Hematopoietic multipotent progenitor cell (in vitro differentiated cells): ENCODE results near the gene PFKL. TPM values are rescaled to one million over a fixed set of nuclear protein-coding genes. Genes with fewer than 3 reads are reported as not detected.
A peak's percentile ranks its signal among the peaks of the same experiment; 100 is the strongest.
"Not testable (repeated sequence)": the region's sequence is repeated elsewhere in the genome, so short reads cannot be mapped to it uniquely, and the experiment has no call there.

Source experiments
- DNase-seq, 3 donors: peaks; one replicate each; pipeline ENCODE4 v3.0.0-alpha.2; 2011 to 2015; ENCODE audit warnings: low read depth in 2 of 3, low spot score in 2 of 3
- total RNA-seq: library from RNA; depleted of rRNA; stranded (reverse); fragments of >200 nt; gene quantifications from one replicate; pipeline ENCODE4 v1.2.3, GENCODE V29; 2012

The PFKL gene
- total RNA-seq, 1 donor = 278 TPM

DNA sequence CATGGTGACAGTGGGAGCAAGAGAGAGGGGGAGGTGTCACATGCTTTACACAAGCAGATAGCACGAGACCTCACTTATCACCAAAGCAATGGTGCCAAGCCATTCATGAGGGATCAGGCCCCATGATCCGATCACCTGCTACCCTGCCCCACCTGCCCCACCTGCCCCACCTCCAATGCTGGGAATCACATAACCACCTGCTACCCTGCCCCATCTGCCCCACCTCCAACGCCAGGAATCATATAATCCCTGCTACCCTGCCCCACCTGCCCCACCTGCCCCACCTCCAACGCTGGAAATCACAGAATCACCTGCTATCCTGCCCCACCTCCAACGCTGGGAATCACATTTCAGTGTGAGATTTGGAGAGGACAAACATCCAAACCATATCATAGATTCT lies 24.8 kb upstream of the PFKL start:
- no peak for DNase-seq

DNA sequence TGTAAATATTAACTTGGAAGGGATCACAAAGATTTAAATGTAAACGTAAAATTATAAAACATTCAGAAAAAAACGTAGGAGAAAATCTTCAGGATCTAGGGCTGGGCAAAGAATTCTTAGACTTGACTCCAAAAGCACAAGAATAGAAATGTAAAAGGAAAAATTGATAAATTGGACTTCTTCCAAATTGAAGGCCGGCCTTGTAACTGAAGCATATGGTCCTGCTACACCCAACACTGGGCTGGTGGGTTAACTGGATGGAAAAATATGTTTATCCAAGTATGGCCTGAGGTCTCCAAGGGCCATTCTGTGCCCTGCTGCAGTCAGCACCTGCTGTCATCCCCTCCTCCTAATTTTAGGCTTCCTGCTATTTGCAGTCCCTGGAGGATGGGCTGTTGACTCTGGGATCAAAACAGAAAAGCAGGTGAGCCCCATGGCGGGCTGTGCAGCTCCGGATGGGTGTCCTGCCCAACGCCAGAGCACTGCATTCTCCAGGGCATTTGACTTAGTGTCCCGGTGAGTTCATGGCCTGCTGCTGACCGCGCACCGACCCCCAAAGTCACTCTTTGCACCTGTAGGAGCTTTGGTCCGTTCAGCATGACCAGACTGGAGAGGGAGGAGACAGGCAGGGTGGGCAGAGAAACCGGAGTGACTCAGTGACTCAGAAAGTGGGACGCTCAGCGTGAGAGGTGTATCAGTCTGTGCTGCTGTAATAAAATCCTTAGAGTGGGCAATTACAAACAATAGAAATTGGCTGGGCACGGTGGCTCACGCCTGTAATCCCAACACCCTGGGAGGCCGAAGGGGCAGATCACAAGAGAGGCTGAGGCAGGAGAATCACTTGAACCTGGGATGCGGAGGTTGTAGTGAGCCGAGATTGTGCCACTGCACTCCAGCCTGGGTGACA lies 20.2 kb upstream of the PFKL start:
- no peak for DNase-seq

DNA sequence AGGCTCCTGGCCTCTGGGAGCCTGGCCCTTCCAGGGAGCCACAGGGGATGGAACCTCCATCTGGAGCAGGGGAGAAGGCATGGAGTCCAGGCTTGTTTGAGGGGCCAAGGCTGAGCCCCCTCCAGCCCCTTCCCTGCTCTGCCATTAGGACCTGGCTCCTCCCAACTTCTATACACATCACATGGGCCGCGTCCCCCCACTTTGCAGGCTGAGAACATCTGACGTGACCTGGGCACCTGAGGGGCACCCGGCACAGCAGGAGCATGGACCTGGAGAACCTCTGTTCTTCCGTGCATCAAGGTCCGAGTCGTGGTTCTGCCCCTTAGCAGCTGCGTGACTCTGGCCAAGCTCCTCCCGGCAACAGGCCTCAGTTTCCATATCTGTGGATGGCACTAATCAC lies 18.1 kb upstream of the PFKL start:
- no peak for DNase-seq

DNA sequence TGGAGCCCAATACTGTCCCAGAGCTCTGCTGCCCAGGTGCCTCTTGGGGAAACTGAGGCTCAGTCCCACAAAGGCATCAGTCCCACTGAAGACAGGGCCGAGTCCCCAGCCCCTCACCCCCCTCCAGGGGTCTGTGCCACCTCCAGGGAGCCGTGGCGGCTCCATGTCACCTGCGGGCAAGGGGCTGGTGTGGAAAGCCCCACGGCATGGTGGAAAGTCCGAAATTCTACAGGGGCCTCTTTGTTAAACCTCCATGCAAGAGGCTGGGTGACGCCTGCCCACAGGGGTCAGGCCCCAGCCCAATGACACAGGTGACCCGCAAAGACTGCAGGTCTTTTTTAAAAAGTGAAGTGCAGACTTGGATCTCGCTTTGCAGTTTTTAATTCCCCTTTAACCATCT lies 17.5 kb upstream of the PFKL start:
- no peak for DNase-seq

DNA sequence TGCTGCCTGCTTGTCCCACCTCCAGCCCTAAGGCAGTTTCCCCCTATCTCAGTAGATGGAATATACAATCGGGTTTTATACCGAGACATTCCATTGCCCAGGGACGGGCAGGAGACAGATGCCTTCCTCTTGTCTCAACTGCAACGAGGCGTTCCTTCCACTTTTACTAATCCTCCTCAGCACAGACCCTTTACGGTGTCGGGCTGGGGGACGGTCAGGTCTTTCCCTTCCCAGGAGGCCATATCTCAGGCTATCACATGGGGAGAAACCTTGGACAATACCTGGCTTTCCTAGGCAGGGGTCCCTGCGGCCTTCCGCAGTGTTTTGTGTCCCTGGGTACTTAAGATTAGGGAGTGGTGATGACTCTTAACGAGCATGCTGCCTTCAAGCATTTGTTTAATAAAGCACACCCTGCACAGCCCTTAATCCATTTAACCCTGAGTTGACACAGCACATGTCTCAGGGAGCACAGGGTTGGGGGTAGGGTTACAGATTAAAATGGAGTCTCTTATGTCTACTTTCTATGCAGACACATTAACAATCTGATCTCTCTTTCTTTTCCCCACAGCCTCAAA lies 16.6 kb upstream of the PFKL start:
- DNase-seq = not testable (repeated sequence)

DNA sequence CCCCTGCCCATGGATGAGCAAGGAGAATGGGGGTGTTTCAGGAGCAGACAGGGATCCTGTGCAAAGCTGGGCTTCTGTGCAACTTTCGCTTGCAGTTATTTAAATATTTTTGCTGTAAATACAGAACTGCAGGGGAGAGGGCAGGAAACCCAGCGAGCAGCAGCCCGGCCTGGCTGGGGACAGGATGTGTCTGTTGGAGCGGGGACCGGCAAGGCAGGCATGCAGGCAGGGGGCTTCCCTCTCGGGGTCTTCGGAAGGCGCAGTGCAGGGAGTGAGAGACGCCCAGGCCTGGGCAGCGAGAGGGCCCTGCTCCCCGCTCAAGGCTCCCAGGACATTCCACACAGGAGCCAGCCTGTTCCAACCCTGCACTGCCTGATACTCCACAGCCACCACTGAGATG lies 15.9 kb upstream of the PFKL start:
- DNase-seq = peak in 1 of 3 donors; percentile 51

DNA sequence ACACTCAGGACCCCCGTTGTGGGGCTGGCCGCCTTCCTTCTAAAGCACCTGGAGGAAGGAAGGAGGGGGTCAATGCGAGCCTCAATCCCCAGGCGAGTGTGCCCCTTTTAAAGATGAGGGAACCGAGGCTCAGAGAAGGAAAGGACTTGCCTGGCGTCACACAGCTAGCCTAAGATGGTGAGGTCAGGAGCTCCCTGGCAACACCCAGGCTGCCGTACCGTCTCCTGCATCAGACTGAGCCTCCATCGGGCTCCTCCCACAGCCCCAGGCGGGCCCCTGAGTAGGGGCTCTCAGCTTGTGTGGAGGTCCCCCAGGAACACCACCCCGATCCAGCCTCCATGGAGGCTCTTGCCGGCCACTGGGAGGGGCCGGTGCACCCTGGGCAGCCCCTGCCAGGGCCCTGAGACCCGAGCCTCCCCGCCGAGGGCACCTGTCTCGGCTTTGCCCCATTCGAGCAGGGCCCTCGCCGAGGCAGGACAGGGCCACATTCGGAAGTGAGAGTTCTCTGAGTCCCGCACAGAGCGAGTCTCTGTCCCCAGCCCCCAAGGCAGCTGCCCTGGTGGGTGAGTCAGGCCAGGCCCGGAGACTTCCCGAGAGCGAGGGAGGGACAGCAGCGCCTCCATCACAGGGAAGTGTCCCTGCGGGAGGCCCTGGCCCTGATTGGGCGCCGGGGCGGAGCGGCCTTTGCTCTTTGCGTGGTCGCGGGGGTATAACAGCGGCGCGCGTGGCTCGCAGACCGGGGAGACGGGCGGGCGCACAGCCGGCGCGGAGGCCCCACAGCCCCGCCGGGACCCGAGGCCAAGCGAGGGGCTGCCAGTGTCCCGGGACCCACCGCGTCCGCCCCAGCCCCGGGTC lies 14.5 kb upstream of the PFKL start, which contains the start of gene AIRE:
Gene AIRE, plus strand, starts transcription at position 739 of the 855 bp plus-strand sequence. CDS start 131 bp downstream, outside the sequence.
- DNase-seq = peak in 1 of 3 donors; percentile 24

DNA sequence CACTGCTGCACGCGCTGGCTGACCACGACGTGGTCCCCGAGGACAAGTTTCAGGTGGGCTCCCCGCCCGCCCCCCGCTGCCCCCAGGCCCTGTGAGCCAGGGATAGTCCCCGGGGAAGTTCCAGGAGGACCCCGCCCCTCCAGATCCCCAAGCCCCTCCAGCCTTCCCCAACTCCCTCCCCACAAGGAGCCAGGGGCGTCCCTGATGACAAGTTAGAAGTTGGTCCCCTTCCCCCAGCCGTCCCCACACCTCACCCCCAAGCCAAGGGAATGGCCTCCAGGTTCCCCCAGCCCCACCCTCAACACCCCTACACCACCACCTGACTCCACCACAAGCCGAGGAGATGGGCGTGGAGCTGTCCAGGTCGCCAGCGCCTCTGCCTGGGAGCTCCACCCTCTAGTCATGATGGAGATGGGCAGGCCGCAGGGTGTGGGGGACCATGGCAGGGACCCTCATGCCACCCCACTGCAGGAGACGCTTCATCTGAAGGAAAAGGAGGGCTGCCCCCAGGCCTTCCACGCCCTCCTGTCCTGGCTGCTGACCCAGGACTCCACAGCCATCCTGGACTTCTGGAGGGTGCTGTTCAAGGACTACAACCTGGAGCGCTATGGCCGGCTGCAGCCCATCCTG lies 13.7 kb upstream of the PFKL start:
- DNase-seq = no peak

DNA sequence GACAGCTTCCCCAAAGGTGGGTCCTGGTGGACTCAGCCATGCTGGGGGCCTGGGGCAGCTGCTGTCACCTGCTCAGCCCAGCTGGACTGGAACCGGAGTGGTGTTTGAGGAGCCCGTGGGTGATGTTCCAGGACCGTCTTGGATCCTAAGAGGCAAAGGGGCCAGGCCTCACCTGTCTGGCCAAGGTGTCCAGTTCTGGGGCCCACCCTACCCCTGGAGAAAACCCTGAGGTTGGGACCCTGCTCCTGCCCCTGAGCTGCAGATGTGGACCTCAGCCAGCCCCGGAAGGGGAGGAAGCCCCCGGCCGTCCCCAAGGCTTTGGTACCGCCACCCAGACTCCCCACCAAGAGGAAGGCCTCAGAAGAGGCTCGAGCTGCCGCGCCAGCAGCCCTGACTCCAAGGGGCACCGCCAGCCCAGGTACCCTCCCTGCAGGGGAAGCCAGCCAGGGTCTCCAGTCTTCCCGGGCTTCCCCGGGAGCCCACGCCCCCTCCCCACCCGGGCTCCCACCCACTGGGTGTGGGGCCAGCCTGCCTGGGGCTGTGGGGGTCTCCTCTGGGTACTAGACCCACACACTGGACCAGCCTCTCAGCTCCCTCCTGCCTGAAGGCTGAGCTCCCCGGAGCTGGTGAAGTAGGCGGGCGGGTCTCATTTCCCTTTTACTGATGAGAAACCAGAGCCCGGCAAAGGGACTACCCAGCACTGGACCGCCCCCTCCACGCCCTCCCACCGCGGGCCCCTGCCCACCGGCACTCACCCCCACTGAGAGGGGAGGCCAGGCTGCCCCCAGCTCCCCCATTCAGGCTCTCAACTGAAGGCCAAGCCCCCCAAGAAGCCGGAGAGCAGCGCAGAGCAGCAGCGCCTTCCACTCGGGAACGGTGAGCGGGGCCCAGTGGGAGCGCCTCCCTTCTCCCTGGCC lies 12.9 kb upstream of the PFKL start:
- DNase-seq = no peak

DNA sequence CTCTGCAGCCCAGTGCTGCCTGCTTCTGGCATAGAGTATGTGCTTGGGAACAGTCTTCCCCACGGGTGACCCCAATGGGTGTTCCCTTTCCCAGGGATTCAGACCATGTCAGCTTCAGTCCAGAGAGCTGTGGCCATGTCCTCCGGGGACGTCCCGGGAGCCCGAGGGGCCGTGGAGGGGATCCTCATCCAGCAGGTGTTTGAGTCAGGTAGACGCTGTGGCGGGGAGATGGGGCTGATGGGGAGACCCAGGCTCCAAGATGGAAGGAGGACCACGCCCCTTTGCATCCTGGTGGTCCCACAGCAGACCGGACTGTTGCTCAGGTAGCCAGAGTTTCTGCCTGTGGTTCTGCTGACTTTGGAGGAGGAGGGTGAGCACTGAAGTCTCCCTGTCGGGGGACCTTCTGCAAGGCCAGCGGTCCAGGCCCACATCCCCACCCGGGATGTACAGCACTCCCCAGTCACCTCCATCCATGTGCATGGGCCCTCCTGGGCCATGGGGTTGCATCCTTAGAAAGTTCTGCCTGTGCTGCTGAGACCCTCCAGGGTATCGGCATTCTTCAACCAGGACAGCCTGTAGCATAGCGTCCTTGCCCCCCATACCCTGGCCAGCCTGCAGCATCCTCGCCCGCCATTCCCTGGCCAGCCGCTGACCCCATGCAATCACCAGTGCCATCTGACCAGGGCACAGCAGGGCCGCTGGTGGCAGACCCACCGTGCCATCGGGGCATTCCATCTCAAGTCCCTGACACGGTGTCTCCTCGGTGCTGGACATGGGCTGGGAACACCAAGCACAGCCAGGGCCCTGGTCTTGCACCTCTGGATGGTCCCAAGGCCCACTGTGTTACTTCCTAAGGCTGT lies 11.4 kb upstream of the PFKL start:
- no peak for DNase-seq

DNA sequence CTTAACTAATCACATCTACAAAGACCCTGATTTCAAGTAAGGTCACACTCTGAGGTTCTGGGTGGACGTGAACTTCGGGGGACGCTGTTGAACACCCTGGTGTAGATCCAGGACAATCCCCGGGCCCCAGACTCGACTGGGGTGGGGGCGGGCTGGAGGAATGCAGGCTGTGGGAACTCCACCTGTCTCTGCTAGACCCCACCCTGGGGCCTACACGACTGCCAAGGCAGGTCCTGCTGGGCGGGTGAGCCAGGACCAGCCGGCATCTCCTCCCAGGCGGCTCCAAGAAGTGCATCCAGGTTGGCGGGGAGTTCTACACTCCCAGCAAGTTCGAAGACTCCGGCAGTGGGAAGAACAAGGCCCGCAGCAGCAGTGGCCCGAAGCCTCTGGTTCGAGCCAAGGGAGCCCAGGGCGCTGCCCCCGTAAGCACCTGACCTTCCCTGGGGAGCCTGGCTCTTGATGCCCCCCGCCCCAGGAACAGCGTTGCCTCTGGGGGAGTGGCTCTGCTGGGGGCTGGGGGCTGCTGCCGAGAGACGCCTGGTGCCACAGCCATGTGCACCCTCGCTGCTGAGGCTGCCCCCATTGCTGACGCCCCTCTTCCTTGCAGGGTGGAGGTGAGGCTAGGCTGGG lies 10.4 kb upstream of the PFKL start:
- no peak for DNase-seq

DNA sequence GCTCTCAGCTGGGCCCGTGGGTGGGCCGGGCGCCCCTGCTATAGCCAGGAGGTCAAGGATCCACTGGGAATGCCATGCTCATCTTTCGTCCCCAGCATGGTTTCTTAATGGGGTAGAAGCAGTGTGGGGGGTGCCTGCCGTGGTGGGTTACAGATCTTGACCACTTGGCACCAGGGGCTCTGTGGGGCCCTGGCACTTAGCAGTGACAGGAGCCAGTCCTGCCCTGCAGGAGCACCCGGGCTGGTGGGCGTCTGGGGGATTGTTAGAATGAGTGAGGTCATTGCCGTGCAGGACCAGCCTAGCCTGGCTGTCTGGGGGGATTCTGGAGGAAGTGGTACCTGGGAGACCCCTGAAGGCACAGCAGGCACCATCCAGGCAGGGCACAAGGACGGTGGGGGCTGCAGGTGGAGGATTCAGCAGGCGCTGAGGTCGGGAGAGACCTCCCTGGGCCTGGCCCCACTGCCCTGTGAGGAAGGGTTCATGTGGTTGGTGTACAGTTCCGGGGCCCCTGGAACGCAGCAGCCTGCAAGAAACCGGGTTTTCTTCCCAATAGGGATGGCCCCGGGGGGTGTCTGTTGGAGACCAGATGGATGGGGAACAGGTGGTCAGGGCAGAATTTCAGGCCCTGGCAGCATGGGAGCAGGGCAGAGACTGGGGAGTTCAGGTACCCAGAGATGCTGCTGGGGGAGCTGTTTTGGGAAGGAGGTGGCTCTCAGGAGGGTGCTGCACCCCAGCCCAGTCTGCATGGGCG lies 9.4 kb upstream of the PFKL start:
- DNase-seq = no peak

DNA sequence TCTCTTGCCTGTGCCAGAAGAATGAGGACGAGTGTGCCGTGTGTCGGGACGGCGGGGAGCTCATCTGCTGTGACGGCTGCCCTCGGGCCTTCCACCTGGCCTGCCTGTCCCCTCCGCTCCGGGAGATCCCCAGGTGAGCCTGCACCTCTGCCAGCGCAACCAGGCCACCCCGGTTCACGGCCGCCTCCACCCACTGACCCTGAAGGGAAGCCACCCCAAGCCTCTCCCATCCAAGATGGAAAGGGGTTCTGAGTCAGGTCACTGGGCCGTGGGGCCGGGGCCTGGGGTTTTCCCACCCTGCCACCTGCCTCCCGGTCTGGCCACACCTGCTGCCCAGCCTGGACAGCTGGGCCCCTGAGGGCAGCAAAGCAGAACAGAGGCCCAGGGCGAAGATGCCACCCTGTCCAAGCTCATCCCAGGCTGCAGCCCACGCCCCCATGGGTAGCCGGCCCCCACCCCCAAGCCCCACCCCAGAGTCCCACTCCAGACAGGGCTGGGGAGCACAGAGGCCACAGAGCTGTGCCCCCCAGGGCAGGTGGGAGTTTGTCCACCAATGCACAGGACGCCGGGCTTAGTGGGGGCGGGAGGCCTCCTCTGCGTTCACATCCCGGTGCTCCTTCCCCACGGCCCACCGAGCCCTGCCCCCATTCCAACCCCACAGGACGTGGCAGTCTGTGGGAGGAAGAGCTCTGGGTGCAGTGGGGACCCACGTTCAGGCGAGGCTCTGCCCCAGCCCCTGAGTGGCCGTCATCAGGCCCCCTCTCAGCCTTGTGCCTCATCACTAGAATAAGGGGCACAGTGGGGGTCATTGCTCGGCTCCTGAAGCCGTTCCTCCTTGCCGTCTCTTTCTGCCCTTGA lies 8.5 kb upstream of the PFKL start:
- DNase-seq = no peak

DNA sequence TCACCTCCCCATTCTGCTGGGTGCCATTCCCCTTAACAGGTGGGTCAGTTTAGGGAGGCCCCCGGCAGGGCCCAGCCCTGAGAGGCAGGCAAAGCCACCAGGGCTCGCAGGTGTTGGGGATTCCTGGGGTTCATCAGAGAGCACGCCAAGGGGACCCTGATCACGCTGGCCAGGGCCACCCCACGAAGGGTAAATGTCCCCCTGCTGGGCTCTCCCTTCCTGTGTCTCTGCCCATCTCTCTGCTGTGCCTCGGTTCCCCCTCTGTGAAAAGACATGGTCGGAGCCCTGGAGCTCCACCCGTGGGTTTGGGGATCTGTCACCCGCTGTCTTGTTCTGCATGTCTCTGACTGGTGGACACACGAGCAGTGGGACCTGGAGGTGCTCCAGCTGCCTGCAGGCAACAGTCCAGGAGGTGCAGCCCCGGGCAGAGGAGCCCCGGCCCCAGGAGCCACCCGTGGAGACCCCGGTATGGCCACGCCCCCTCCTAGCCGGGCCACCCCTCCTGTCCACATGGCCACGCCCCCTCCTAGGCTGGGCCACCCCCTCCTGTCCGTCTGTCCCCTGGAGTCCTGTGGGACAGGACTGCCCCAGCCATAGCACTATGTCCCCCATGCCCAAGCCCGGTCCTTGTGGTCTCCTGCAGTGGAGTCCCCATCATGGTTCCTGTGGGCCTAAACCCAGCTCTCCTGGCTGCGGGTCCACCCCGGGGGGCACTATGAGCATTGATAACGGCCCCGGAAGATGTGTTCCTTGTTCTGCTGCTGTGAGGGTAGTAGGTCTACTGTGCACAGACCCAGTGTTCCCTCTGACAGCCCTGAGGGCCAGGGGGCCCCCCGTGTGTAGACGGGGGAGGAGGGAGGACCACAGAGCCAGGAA lies 7.7 kb upstream of the PFKL start:
- DNase-seq = no peak

DNA sequence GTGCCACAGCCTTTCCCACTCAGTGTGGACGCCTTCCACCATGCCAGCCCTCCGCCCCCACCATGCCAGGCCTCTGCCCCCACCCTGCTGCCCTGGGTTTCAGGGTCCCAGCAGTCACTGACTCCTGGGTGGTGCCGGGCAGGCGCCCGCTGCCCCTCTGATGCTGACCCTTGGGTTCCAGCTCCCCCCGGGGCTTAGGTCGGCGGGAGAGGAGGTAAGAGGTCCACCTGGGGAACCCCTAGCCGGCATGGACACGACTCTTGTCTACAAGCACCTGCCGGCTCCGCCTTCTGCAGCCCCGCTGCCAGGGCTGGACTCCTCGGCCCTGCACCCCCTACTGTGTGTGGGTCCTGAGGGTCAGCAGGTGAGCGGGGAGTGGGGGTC lies 7.0 kb upstream of the PFKL start:
- no peak for DNase-seq
